ENCODE measurements around the gene RBM25. TPM values are rescaled to one million over a fixed set of nuclear protein-coding genes. Genes with fewer than 3 reads are reported as not detected.
A peak's percentile ranks its signal among the peaks of the same experiment; 100 is the strongest.
"Not testable (repeated sequence)": the region's sequence is repeated elsewhere in the genome, so short reads cannot be mapped to it uniquely, and the experiment has no call there.

RBM25 gene
- total RNA-seq (2014; rRNA removed; shearing (Covaris generic)) = 26.5 and 31.0 TPM in 2 replicates
- 26.0 and 30.6 TPM in 2 replicates for polyA plus RNA-seq (2015; cell fraction: cytosol; rRNA removed)
- polyA plus RNA-seq (2015; cell fraction: nucleus; rRNA removed) = 262 and 273 TPM in 2 replicates

GRCh38 chr14:73058224-73058921 is at the start of gene RBM25:
TSS of gene RBM25 (plus strand) at chr14:73058534. CDS start at chr14:73071642, 13,108 bp downstream.
- DNase-seq (ENCODE audit: low read depth, low spot score) = peak; percentile 99
- in situ Hi-C loops (cut with HindIII; ENCODE audit: low pct_unique_long_range_greater_than_20kb, low sequenced_read_pairs) = no loop called here

GRCh38 chr14:73011189-73011588 is 47.1 kb upstream of the RBM25 start:
- in situ Hi-C loops (cut with HindIII; ENCODE audit: low pct_unique_long_range_greater_than_20kb, low sequenced_read_pairs); DNase-seq (ENCODE audit: low read depth, low spot score): not testable (repeated sequence)

- DNase-seq (ENCODE audit: low read depth, low spot score) = peak; percentile 98
- in situ Hi-C loops (cut with HindIII; ENCODE audit: low pct_unique_long_range_greater_than_20kb, low sequenced_read_pairs) = no loop called here
Measured at GRCh38 chr14:73014105-73014504, 44.2 kb upstream of the RBM25 start.

- in situ Hi-C loops (cut with HindIII; ENCODE audit: low pct_unique_long_range_greater_than_20kb, low sequenced_read_pairs); DNase-seq (ENCODE audit: low read depth, low spot score): not testable (repeated sequence)
Measured at GRCh38 chr14:73015552-73015951, 42.8 kb upstream of the RBM25 start.

GRCh38 chr14:73016011-73016410 is 42.3 kb upstream of the RBM25 start:
- DNase-seq (ENCODE audit: low read depth, low spot score); in situ Hi-C loops (cut with HindIII; ENCODE audit: low pct_unique_long_range_greater_than_20kb, low sequenced_read_pairs): not testable (repeated sequence)

- DNase-seq (ENCODE audit: low read depth, low spot score) = no peak
- in situ Hi-C loops (cut with HindIII; ENCODE audit: low pct_unique_long_range_greater_than_20kb, low sequenced_read_pairs) = no loop called here
Measured at GRCh38 chr14:73022051-73022450, 36.3 kb upstream of the RBM25 start.

GRCh38 chr14:73025544-73025943 is 32.8 kb upstream of the RBM25 start:
- in situ Hi-C loops (cut with HindIII; ENCODE audit: low pct_unique_long_range_greater_than_20kb, low sequenced_read_pairs) = no loop called here
- DNase-seq (ENCODE audit: low read depth, low spot score) = peak; percentile 46

- in situ Hi-C loops (cut with HindIII; ENCODE audit: low pct_unique_long_range_greater_than_20kb, low sequenced_read_pairs) = no loop called here
- DNase-seq (ENCODE audit: low read depth, low spot score) = no peak
Measured at GRCh38 chr14:73026243-73026844, 32.0 kb upstream of the RBM25 start.

- in situ Hi-C loops (cut with HindIII; ENCODE audit: low pct_unique_long_range_greater_than_20kb, low sequenced_read_pairs) = no loop called here
- DNase-seq (ENCODE audit: low read depth, low spot score) = peak; percentile 99
Measured at GRCh38 chr14:73026845-73027542, 31.3 kb upstream of the RBM25 start, which contains the start of gene ZFYVE1. TSS of gene ZFYVE1 (minus strand) at chr14:73027106. CDS start at chr14:73024508, 2,598 bp downstream.

GRCh38 chr14:73027546-73027945 is 30.8 kb upstream of the RBM25 start:
- no peak for DNase-seq (ENCODE audit: low read depth, low spot score)
- in situ Hi-C loops (cut with HindIII; ENCODE audit: low pct_unique_long_range_greater_than_20kb, low sequenced_read_pairs) = no loop called here

GRCh38 chr14:73027984-73028383 is 30.4 kb upstream of the RBM25 start:
- DNase-seq (ENCODE audit: low read depth, low spot score) = no peak
- in situ Hi-C loops (cut with HindIII; ENCODE audit: low pct_unique_long_range_greater_than_20kb, low sequenced_read_pairs) = no loop called here

GRCh38 chr14:73036706-73037450 is 21.5 kb upstream of the RBM25 start:
- DNase-seq (ENCODE audit: low read depth, low spot score); in situ Hi-C loops (cut with HindIII; ENCODE audit: low pct_unique_long_range_greater_than_20kb, low sequenced_read_pairs): not testable (repeated sequence)

GRCh38 chr14:73047808-73048207 is 10.5 kb upstream of the RBM25 start:
- in situ Hi-C loops (cut with HindIII; ENCODE audit: low pct_unique_long_range_greater_than_20kb, low sequenced_read_pairs) = no loop called here
- DNase-seq (ENCODE audit: low read depth, low spot score) = no peak

GRCh38 chr14:73049428-73049827 is 8.9 kb upstream of the RBM25 start:
- DNase-seq (ENCODE audit: low read depth, low spot score) = no peak
- in situ Hi-C loops (cut with HindIII; ENCODE audit: low pct_unique_long_range_greater_than_20kb, low sequenced_read_pairs) = no loop called here

GRCh38 chr14:73055251-73055650 is 3.1 kb upstream of the RBM25 start:
- in situ Hi-C loops (cut with HindIII; ENCODE audit: low pct_unique_long_range_greater_than_20kb, low sequenced_read_pairs) = no loop called here

GRCh38 chr14:73057944-73058223 is 450 bp upstream of the RBM25 start:
- no peak for DNase-seq (ENCODE audit: low read depth, low spot score)
- in situ Hi-C loops (cut with HindIII; ENCODE audit: low pct_unique_long_range_greater_than_20kb, low sequenced_read_pairs) = no loop called here

More at GRCh38 chr14:73055251-73055650, 3.1 kb upstream of the RBM25 start:
- DNase-seq (ENCODE audit: low read depth, low spot score) = no peak

- DNase-seq (ENCODE audit: low read depth, low spot score) = peak; percentile 32
Measured at GRCh38 chr14:73058922-73059673, 764 bp downstream of the RBM25 start.

More at GRCh38 chr14:73058922-73059673, 764 bp downstream of the RBM25 start:
- in situ Hi-C loops (cut with HindIII; ENCODE audit: low pct_unique_long_range_greater_than_20kb, low sequenced_read_pairs) = no loop called here

Data from SK-MEL-5 (cell line).